Head of caudate nucleus (tissue), 42 donors: ENCODE measurements around the gene MICAL2.

Experiments used
- DNase-seq, 42 donors: peaks; one replicate each; pipeline versions ENCODE4 v3.0.0 to v3.0.0-alpha.2; 2020 to 2021; ENCODE audit warnings: mixed read lengths in 7 of 42
- intact Hi-C: fragments of 100-400 bp; cut with DNase I; formaldehyde crosslinking; loops from one replicate; pipeline ENCODE4 v1.15.0; 2022

MICAL2 gene

GRCh38 chr11:12127206-12127898 lies 17.0 kb downstream of the MICAL2 start:
- intact Hi-C loops = no loop called here
- DNase-seq = no peak

- intact Hi-C loops = no loop called here
- no peak for DNase-seq
These were observed 17.9 kb downstream of the MICAL2 start for GRCh38 chr11:12128301-12128751.

GRCh38 chr11:12129227-12129626 lies 18.8 kb downstream of the MICAL2 start:
- intact Hi-C loops = no loop called here

GRCh38 chr11:12130180-12130980 lies 20.0 kb downstream of the MICAL2 start:
- no peak for DNase-seq
- intact Hi-C loops = no loop called here

More at GRCh38 chr11:12129227-12129626, 18.8 kb downstream of the MICAL2 start:
- DNase-seq = no peak

- intact Hi-C loops = no loop called here
- no peak for DNase-seq
These were observed 21.8 kb downstream of the MICAL2 start for GRCh38 chr11:12131943-12132789.

GRCh38 chr11:12132790-12133145 lies 22.4 kb downstream of the MICAL2 start:
- DNase-seq = no peak
- intact Hi-C loops = no loop called here

GRCh38 chr11:12133547-12134235 lies 23.3 kb downstream of the MICAL2 start:
- no peak for DNase-seq
- intact Hi-C loops = no loop called here

- peak in 4 of 42 donors; percentile 7 to 60 (median 39) for DNase-seq
- intact Hi-C loops = no loop called here
These were observed 23.8 kb downstream of the MICAL2 start for GRCh38 chr11:12134236-12134585.

GRCh38 chr11:12135185-12135584 lies 24.8 kb downstream of the MICAL2 start:
- no peak for DNase-seq
- intact Hi-C loops = no loop called here

GRCh38 chr11:12137005-12137690 lies 26.8 kb downstream of the MICAL2 start:
- intact Hi-C loops = no loop called here
- DNase-seq = no peak

GRCh38 chr11:12137938-12138731 lies 27.7 kb downstream of the MICAL2 start:
- intact Hi-C loops = no loop called here
- peak in 40 of 42 donors; percentile 9 to 87 (median 62) for DNase-seq

GRCh38 chr11:12139144-12139881 lies 28.9 kb downstream of the MICAL2 start:
- intact Hi-C loops = no loop called here
- DNase-seq = peak in 8 of 42 donors; percentile 17 to 46 (median 32)

- DNase-seq = no peak
- intact Hi-C loops = no loop called here
These were observed 29.9 kb downstream of the MICAL2 start for GRCh38 chr11:12140186-12140793.

- intact Hi-C loops = no loop called here
- DNase-seq = no peak
These were observed 30.9 kb downstream of the MICAL2 start for GRCh38 chr11:12141283-12141682.

- DNase-seq = no peak
- intact Hi-C loops = no loop called here
These were observed 31.8 kb downstream of the MICAL2 start for GRCh38 chr11:12142176-12142575.

- intact Hi-C loops = no loop called here
- no peak for DNase-seq
These were observed 32.5 kb downstream of the MICAL2 start for GRCh38 chr11:12142909-12143308.
